ENCODE measurements around the gene SYNE4. TPM values are rescaled to one million over a fixed set of nuclear protein-coding genes. Genes with fewer than 3 reads are reported as not detected.

SYNE4 gene
- total RNA-seq, 1 donor from 2014 or later = 32.8 TPM

DNA sequence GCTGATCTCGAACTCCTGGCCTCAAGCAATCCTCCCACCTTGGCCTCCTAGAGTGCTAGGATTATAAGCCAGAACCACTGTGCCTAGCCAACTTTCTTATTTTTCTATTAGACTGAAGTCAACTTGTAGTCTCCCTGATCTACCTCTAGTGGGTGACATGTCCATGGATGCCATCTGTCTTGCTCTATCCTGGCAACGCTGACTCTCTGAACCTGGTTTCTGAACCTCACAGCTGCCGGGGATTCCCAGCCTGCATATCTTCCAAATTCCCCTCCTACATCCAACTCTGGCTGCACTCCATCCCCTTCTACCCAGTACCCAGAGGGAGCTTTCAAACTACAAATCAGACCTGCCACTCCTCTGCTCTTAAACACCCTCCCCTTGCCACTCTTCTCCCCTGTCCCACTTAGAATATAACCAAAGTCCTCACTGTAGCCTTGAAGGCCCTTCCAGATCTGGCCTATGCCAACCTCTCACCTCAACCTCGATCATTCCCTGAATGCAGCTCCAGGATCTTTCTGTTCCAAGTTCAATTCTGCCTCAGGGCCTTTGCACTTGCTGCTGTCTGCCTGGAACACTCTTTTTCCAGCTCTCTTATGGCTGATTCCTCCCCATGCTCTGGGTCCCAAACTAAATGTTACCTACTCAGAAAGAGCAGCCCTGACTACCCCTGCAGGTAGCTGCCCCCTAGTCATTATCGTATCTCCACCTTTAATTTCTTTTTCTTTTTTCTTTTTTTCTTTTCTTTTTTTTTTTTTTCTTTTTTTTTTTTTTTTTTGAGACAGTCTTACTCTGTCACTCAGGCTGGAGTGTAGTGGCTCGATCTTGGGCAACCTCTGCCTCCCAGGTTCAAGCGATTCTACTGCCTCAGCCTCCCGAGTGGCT, 21.9 kb upstream of the SYNE4 start:
- H3K27ac Mint-ChIP-seq = no peak overlapping the region
- TF ChIP-seq, protein P1, sequence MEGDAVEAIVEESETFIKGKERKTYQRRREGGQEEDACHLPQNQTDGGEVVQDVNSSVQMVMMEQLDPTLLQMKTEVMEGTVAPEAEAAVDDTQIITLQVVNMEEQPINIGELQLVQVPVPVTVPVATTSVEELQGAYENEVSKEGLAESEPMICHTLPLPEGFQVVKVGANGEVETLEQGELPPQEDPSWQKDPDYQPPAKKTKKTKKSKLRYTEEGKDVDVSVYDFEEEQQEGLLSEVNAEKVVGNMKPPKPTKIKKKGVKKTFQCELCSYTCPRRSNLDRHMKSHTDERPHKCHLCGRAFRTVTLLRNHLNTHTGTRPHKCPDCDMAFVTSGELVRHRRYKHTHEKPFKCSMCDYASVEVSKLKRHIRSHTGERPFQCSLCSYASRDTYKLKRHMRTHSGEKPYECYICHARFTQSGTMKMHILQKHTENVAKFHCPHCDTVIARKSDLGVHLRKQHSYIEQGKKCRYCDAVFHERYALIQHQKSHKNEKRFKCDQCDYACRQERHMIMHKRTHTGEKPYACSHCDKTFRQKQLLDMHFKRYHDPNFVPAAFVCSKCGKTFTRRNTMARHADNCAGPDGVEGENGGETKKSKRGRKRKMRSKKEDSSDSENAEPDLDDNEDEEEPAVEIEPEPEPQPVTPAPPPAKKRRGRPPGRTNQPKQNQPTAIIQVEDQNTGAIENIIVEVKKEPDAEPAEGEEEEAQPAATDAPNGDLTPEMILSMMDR (IDR thresholded peaks at IDR 0.05; ENCODE audit: unreplicated experiment) = no peak
- peaks cover 6% of the 10 kb centered on the region for H3K36me3 Mint-ChIP-seq (ENCODE audit: insufficient read depth)
- peaks cover 5% of the 10 kb centered on the region for H3K4me1 Mint-ChIP-seq (ENCODE audit: low read depth)
- no peaks in the 10 kb centered on the region for H3K27me3 Mint-ChIP-seq
- no peak for DNase-seq (ENCODE audit: low spot score, unreplicated experiment)
- H3K9me3 Mint-ChIP-seq (ENCODE audit: low read depth) = no peaks in the 10 kb centered on the region
- H3K4me3 Mint-ChIP-seq (ENCODE audit: low read depth) = no peak overlapping the region

DNA sequence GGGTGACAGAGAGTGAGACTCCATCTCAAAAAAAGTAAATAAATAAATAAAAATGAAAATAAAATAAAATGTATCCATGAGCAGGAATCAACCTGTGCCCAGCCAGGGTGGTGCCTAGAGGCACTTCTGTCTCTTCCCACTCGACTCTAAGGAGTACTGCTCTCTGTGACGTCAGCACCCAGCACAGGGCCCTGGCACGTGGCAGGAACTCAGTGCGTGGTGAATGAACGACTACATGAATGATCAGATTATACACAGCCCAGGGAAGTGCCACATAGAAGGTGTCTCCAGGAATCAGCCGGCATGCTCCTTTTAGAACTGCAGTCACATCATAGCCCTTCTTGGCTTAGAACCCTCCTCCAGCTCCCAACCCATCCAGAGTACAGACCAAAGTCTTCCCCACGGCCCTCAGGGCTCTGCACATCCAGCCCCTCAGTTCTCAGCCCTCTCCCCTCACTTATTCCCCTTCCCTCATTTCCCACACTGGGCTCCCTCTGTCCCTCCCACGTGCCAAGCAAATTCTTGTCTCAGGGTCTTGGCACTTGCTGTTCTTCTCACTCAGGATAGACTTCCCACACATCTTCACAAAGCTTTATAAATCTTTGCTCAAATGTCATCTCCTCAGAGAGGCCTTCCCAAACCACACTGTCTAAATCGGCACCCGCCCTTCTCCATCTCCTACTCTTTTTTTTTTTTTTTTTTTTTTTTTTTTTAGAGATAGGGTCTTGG, 19.9 kb upstream of the SYNE4 start:
- Mint-ChIP-seq H3K9me3 (ENCODE audit: low read depth) (no peaks in the 10 kb centered on the region), H3K27me3 (no peaks in the 10 kb centered on the region), H3K4me3 (ENCODE audit: low read depth) (no peak overlapping the region), H3K36me3 (ENCODE audit: insufficient read depth) (peaks cover 5% of the 10 kb centered on the region), H3K27ac (no peak overlapping the region), H3K4me1 (ENCODE audit: low read depth) (peaks cover 5% of the 10 kb centered on the region)
- no peak for DNase-seq (ENCODE audit: low spot score, unreplicated experiment)
- TF ChIP-seq, protein P1 (IDR thresholded peaks at IDR 0.05; ENCODE audit: unreplicated experiment) = no peak

DNA sequence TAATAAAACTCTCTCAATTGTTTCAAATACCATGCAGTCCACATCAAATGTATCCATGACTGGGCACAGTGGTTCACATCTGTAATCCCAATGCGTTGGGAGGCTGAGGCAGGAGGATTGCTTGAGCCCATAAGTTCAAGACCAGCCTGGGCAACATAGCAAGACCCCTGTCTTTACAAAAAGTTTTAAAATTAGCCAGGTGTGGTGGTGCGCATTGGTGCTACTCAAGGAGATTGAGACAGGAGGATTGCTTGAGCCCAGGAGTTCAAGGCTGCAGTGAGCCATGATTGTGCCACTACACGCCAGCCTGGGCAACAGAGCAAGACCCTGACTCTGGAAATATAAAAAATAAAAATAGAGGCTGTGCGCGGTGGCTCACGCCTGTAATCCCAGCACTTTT, 19.1 kb upstream of the SYNE4 start:
- no peak overlapping the region for H3K4me3 Mint-ChIP-seq (ENCODE audit: low read depth)
- no peaks in the 10 kb centered on the region for H3K9me3 Mint-ChIP-seq (ENCODE audit: low read depth)
- no peaks in the 10 kb centered on the region for H3K27me3 Mint-ChIP-seq
- no peak for DNase-seq (ENCODE audit: low spot score, unreplicated experiment)
- H3K27ac Mint-ChIP-seq = no peak overlapping the region
- peaks cover 5% of the 10 kb centered on the region for H3K4me1 Mint-ChIP-seq (ENCODE audit: low read depth)
- H3K36me3 Mint-ChIP-seq (ENCODE audit: insufficient read depth) = peaks cover 5% of the 10 kb centered on the region
- TF ChIP-seq, protein P1 (IDR thresholded peaks at IDR 0.05; ENCODE audit: unreplicated experiment) = no peak

- no peak overlapping the region for H3K4me3 Mint-ChIP-seq (ENCODE audit: low read depth)
- TF ChIP-seq, protein P1 (IDR thresholded peaks at IDR 0.05; ENCODE audit: unreplicated experiment) = no peak
- H3K27ac Mint-ChIP-seq = no peak overlapping the region
- H3K4me1 Mint-ChIP-seq (ENCODE audit: low read depth) = peaks cover 1% of the 10 kb centered on the region
- H3K36me3 Mint-ChIP-seq (ENCODE audit: insufficient read depth) = peaks cover 5% of the 10 kb centered on the region
- H3K27me3 Mint-ChIP-seq = no peaks in the 10 kb centered on the region
- DNase-seq (ENCODE audit: low spot score, unreplicated experiment) = no peak
- H3K9me3 Mint-ChIP-seq (ENCODE audit: low read depth) = no peaks in the 10 kb centered on the region
Observed at GRCh38 chr19:36026091-36026876, 17.7 kb upstream of the SYNE4 start.

- TF ChIP-seq, protein P1 (IDR thresholded peaks at IDR 0.05; ENCODE audit: unreplicated experiment) = no peak
- DNase-seq (ENCODE audit: low spot score, unreplicated experiment) = no peak
- no peak overlapping the region for H3K27ac Mint-ChIP-seq
- H3K36me3 Mint-ChIP-seq (ENCODE audit: insufficient read depth) = peaks cover 5% of the 10 kb centered on the region
- H3K4me3 Mint-ChIP-seq (ENCODE audit: low read depth) = no peak overlapping the region
- H3K4me1 Mint-ChIP-seq (ENCODE audit: low read depth) = no peaks in the 10 kb centered on the region
- H3K27me3 Mint-ChIP-seq = no peaks in the 10 kb centered on the region
- H3K9me3 Mint-ChIP-seq (ENCODE audit: low read depth) = no peaks in the 10 kb centered on the region
Observed at GRCh38 chr19:36025541-36025940, 16.9 kb upstream of the SYNE4 start.
